Smooth muscle cell (in vitro differentiated cells): ENCODE data around the gene CPM. TPM values are rescaled to one million over a fixed set of nuclear protein-coding genes. Genes with fewer than 3 reads are reported as not detected.

Source experiments
- DNase-seq: peaks from one replicate; lab custom pipeline; 2025; ENCODE audit not compliant: unreplicated experiment; lab: John Stamatoyannopoulos, UW
- H2AFZ ChIP-seq: fragments of 200-600 bp; sonication (generic); 2 replicates; pipeline ENCODE4 v1.6.0; 2016; ENCODE audit warnings: antibody characterized with exemption, low read depth, mild to moderate bottlenecking
- H3F3A ChIP-seq: fragments of 200-600 bp; sonication (generic); 2 replicates; pipeline ENCODE4 v1.6.0; 2017; ENCODE audit warnings: antibody characterized with exemption, low read depth
- H3K27ac ChIP-seq: fragments of 200-600 bp; sonication (generic); 2 replicates; pipeline ENCODE4 v1.5.1; 2016; ENCODE audit warnings: low read depth, mild to moderate bottlenecking
- H3K27me3 ChIP-seq: fragments of 200-600 bp; sonication (generic); 2 replicates; pipeline ENCODE4 v1.6.1; 2016; ENCODE audit warnings: low read depth, mild to moderate bottlenecking
- H3K36me3 ChIP-seq: fragments of 200-600 bp; sonication (generic); 2 replicates; pipeline ENCODE4 v1.5.1; 2016; ENCODE audit warnings: low read depth
- H3K4me1 ChIP-seq: fragments of 200-600 bp; sonication (generic); 2 replicates; pipeline ENCODE4 v1.5.1; 2016; ENCODE audit warnings: low read depth
- H3K4me2 ChIP-seq: fragments of 200-600 bp; sonication (generic); 2 replicates; pipeline ENCODE4 v1.6.0; 2016; ENCODE audit warnings: mild to moderate bottlenecking
- H3K4me3 ChIP-seq: fragments of 200-600 bp; sonication (generic); 2 replicates; pipeline ENCODE4 v1.5.1; 2016; ENCODE audit warnings: mild to moderate bottlenecking
- H3K79me2 ChIP-seq: fragments of 200-600 bp; sonication (generic); 2 replicates; pipeline ENCODE4 v1.6.0; 2016; ENCODE audit warnings: low read depth, mild to moderate bottlenecking
- H3K9ac ChIP-seq: fragments of 200-600 bp; sonication (generic); 2 replicates; pipeline ENCODE4 v1.6.0; 2016; ENCODE audit warnings: low read depth
- H3K9me3 ChIP-seq: fragments of 200-600 bp; sonication (generic); replicated peaks from 2 replicates; pipeline ENCODE4 v1.5.1; 2016; ENCODE audit warnings: low read depth
- H4K20me1 ChIP-seq: fragments of 200-600 bp; sonication (generic); 2 replicates; pipeline ENCODE4 v1.6.0; 2016; ENCODE audit warnings: low read depth
- WGBS: methylation state at CpG from one replicate; pipeline ENCODE4 v1.1.7; 2016; ENCODE audit warnings: low lambda C conversion rate; 5-methylcytosine and 5-hydroxymethylcytosine counted together
- polyA plus RNA-seq: library from polyadenylated mRNA; unstranded; fragments of >200 nt; fragmentation: Nextera tagmentation; extraction: Ambion mirVana; gene quantifications from 2 replicates; pipeline ENCODE4 v1.2.1, GENCODE V29; 2016
- total RNA-seq: library from RNA; depleted of rRNA; stranded (reverse); fragments of >200 nt; gene quantifications from 2 replicates; pipeline ENCODE4 v1.2.3, GENCODE V29; 2014
- TF ChIP-seq, protein P1 (sequence below): fragments of 200-600 bp; sonication (generic); IDR thresholded peaks from 2 replicates; pipeline ENCODE4 v1.5.1; 2017; ENCODE audit warnings: borderline replicate concordance, mild to moderate bottlenecking, antibody characterized with exemption; ENCODE audit not compliant: insufficient read depth, poor library complexity, severe bottlenecking

Gene CPM
- total and polyA plus RNA-seq, 2 experiments from 2014 or later, result 0.57 to 6.2 TPM

DNA sequence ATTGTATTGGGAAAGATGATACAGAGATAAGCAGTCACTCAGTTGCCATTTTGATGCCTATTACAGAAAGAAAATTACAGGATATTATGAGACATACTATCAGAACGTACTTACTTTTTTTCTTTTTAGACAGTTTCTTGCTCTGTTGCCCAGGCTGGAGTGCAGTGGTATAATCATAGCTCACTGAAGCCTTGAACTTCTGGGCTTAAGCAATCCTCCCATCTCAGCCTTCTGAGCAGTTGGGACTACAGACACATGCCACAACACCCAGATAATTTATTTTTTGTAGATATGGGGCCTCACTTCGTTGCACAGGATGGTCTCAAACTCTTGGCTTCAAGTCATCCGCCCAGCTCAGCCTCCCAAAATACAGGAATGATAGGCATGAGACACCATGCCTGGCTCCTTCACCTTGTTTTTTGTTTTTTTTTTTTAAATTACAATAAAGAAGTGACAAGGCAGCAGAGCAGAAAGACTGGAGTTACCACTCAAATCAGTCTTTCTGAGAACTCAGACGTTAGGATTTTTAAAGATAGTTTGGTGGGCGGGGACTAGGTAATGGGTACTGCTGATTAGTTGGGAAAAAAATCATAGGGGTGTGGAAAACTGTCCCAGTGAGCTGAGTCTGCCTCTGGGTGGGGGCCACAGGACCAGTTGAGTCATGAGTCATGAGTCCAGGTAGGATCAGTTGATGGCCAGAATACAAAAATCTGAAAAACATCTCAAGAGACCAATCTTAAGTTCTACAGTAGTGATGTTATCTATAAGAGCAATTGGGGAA, 11.5 kb upstream of the CPM start:
- Histone ChIP-seq H3K79me2 (no peaks in the 10 kb centered on the region), H3K27ac (no peak overlapping the region), H3K9ac (no peak overlapping the region), H3K4me2 (no peak overlapping the region), H3K9me3 (no peaks in the 10 kb centered on the region), H3K36me3 (no peaks in the 10 kb centered on the region), H3K4me1 (no peaks in the 10 kb centered on the region), H3K27me3 (no peaks in the 10 kb centered on the region), H3F3A (no peaks in the 10 kb centered on the region), H2AFZ (no peak overlapping the region), H4K20me1 (no peaks in the 10 kb centered on the region), H3K4me3 (no peak overlapping the region)
- WGBS, result 79% methylated on average over 5 of the region's 5 CpGs
- TF ChIP-seq, protein P1, sequence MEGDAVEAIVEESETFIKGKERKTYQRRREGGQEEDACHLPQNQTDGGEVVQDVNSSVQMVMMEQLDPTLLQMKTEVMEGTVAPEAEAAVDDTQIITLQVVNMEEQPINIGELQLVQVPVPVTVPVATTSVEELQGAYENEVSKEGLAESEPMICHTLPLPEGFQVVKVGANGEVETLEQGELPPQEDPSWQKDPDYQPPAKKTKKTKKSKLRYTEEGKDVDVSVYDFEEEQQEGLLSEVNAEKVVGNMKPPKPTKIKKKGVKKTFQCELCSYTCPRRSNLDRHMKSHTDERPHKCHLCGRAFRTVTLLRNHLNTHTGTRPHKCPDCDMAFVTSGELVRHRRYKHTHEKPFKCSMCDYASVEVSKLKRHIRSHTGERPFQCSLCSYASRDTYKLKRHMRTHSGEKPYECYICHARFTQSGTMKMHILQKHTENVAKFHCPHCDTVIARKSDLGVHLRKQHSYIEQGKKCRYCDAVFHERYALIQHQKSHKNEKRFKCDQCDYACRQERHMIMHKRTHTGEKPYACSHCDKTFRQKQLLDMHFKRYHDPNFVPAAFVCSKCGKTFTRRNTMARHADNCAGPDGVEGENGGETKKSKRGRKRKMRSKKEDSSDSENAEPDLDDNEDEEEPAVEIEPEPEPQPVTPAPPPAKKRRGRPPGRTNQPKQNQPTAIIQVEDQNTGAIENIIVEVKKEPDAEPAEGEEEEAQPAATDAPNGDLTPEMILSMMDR, result no peak
- no peak for DNase-seq

DNA sequence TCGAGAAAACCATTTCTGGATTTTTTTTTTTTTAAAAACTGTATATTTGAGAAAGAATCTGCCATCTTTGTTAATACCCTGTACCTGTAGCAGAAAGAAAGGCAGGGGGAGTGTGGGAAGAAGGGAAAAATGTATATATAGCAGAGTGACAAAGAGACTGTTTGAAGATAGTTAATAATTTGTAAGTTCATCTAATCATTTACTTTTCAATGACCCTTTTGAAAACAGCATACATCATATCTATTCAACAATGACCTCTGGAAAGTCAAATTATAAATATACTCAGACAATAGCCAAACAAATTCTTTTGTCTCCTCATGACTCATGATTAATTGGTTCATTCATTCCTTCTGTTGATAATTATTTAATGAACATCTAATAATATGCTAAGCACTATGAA, 10.9 kb upstream of the CPM start:
- Histone ChIP-seq H3K36me3 (no peaks in the 10 kb centered on the region), H3F3A (no peaks in the 10 kb centered on the region), H4K20me1 (no peaks in the 10 kb centered on the region), H3K4me2 (no peak overlapping the region), H3K4me3 (no peak overlapping the region), H3K9me3 (no peaks in the 10 kb centered on the region), H3K9ac (no peak overlapping the region), H3K79me2 (no peaks in the 10 kb centered on the region), H3K27me3 (no peaks in the 10 kb centered on the region), H3K4me1 (no peaks in the 10 kb centered on the region), H3K27ac (no peak overlapping the region), H2AFZ (no peak overlapping the region)
- WGBS, result 89% methylated on average over 1 of the region's 1 CpG
- TF ChIP-seq, protein P1, result no peak
- no peak for DNase-seq

DNA sequence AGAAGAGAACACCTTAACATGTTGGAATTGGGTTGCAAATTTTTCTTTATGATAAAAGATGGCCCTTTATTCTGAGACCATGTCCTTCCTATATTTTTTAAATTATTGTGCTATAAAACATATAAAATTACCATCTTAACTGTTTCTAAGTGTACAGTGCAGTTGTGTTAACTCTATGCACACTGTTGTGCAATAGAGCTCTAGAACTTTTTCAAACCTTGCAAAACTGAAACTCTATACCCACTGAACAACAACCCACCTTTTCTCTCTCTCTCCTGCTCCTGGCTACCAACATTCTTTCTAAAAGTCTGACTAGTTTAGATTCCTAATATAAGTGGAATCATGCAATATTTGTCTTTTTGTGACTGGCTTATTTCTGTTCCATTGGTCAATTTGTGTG, 7.8 kb upstream of the CPM start:
- no peak overlapping the region for H3K27ac ChIP-seq
- no peaks in the 10 kb centered on the region for H3K36me3 ChIP-seq
- H3K4me3 ChIP-seq, result no peak overlapping the region
- no peak overlapping the region for H3K4me2 ChIP-seq
- H3K9me3 ChIP-seq, result no peaks in the 10 kb centered on the region
- no peaks in the 10 kb centered on the region for H3K4me1 ChIP-seq
- H3K9ac ChIP-seq, result no peak overlapping the region
- no peaks in the 10 kb centered on the region for H3F3A ChIP-seq
- no peaks in the 10 kb centered on the region for H4K20me1 ChIP-seq
- TF ChIP-seq, protein P1, result no peak
- H3K27me3 ChIP-seq, result no peaks in the 10 kb centered on the region
- H3K79me2 ChIP-seq, result no peaks in the 10 kb centered on the region
- DNase-seq, result no peak
- no peak overlapping the region for H2AFZ ChIP-seq

DNA sequence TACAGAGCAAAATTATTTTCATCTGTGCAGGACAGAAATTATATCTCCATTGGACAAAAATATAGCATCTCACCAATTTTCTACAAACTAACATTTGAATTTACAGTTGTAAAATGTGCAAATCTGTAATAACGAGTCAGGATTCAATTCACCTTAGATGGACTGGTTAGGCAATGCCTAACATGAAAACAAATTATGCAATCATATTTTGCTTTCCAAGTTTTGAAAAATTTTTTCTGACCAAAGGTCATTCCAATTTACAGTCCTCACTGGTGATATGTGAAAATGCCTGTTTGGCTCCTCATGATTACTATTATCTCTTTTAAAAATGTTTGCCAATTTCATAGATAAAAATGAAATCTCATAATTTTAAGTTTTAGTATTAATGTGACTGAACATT, 6.5 kb upstream of the CPM start:
- 100% methylated on average over 1 of the region's 1 CpG for whole genome bisulfite sequencing
- Histone ChIP-seq H3K4me2 (no peak overlapping the region), H3K36me3 (no peaks in the 10 kb centered on the region), H3K4me1 (no peaks in the 10 kb centered on the region), H3K9ac (no peak overlapping the region), H3K9me3 (no peaks in the 10 kb centered on the region), H3K4me3 (no peak overlapping the region), H3K27ac (no peak overlapping the region), H3K79me2 (no peaks in the 10 kb centered on the region), H3K27me3 (peaks cover 1% of the 10 kb centered on the region), H3F3A (no peaks in the 10 kb centered on the region), H2AFZ (no peak overlapping the region), H4K20me1 (no peaks in the 10 kb centered on the region)
- no peak for DNase-seq
- TF ChIP-seq, protein P1, result no peak
